Measurements from ENCODE around the gene OTOF.

The OTOF gene

GRCh38 chr2:26480566-26481423 lies 2.9 kb upstream of the OTOF start:
- DNase-seq: no peak
- TF ChIP-seq POLR2A (IDR thresholded peaks at IDR 0.05; ENCODE audit: low read length) (no peak), GATA1 (IDR thresholded peaks at IDR 0.05; ENCODE audit: low read depth, low read length) (no peak)

GRCh38 chr2:26479789-26480565 lies 2.1 kb upstream of the OTOF start:
- TF ChIP-seq GATA1 (IDR thresholded peaks at IDR 0.05; ENCODE audit: low read depth, low read length) (no peak), POLR2A (IDR thresholded peaks at IDR 0.05; ENCODE audit: low read length) (no peak)
- DNase-seq: no peak

DNA sequence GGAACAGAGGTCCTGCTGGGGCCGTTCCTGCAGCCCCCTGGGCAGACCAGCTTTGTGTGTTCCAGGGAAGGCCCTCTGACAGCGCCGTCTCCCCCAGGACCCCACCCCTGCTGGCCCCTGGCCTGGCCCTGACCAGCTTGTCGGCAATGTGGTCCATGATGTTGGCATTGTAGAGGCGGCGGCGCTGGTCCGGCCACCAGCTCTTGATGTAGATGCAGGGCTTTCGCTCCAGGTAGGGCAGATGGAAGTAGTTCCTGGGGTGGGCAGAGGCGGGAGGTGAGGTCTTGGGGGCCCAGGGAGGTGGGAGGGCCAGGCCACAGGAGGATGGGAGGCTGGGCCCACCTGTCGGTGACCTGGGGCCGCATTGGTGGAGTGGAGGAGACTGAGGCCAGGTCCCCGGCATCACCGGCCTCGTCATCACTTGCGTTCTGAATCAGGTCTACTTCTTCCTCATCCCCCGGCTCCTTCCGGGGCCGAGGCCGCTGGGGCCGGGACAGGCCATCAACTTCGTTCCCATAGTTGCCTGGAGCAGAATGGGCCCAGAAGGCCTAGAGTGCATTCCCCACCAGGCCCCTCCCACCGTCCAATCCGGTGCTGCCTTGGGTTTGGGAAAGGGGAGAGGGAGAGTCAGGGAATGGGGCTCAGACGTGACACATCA lies 1.3 kb upstream of the OTOF start:
- no peak for TF ChIP-seq GATA1 (IDR thresholded peaks at IDR 0.05; ENCODE audit: low read depth, low read length)
- no peak for TF ChIP-seq POLR2A (IDR thresholded peaks at IDR 0.05; ENCODE audit: low read length)
- no peak for DNase-seq

- no peak for DNase-seq
- TF ChIP-seq POLR2A (IDR thresholded peaks at IDR 0.05; ENCODE audit: low read length): no peak
- no peak for TF ChIP-seq GATA1 (IDR thresholded peaks at IDR 0.05; ENCODE audit: low read depth, low read length)
Measured at GRCh38 chr2:26478366-26478765, 442 bp upstream of the OTOF start.

- DNase-seq: no peak
- no peak for TF ChIP-seq GATA1 (IDR thresholded peaks at IDR 0.05; ENCODE audit: low read depth, low read length)
- no peak for TF ChIP-seq POLR2A (IDR thresholded peaks at IDR 0.05; ENCODE audit: low read length)
Measured at GRCh38 chr2:26477126-26477910, 606 bp downstream of the OTOF start.

- TF ChIP-seq GATA1 (IDR thresholded peaks at IDR 0.05; ENCODE audit: low read depth, low read length) (no peak), POLR2A (IDR thresholded peaks at IDR 0.05; ENCODE audit: low read length) (no peak)
- no peak for DNase-seq
Measured at GRCh38 chr2:26475832-26476501, 2.0 kb downstream of the OTOF start.

DNA sequence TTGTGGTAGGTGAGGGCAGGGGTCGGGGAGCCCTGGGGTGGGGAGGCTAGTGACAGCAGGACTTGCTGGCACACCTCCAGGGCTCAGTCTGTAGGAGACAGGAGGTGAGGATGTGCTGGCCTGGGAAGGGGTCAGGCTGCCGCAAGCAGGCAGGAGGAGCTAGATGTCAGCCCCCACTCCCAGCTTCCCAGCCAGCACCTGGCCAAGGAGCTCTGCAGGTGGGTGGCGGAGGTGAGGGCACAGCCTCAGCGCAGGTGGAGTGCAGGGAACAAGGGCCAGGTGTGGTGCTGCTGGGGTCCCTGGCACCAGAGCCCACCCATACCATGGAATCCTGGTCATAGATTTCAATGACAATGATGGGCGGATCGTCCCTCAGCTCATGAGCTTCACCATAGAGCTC lies 2.9 kb downstream of the OTOF start:
- no peak for TF ChIP-seq POLR2A (IDR thresholded peaks at IDR 0.05; ENCODE audit: low read length)
- no peak for TF ChIP-seq GATA1 (IDR thresholded peaks at IDR 0.05; ENCODE audit: low read depth, low read length)
- DNase-seq: no peak

DNA sequence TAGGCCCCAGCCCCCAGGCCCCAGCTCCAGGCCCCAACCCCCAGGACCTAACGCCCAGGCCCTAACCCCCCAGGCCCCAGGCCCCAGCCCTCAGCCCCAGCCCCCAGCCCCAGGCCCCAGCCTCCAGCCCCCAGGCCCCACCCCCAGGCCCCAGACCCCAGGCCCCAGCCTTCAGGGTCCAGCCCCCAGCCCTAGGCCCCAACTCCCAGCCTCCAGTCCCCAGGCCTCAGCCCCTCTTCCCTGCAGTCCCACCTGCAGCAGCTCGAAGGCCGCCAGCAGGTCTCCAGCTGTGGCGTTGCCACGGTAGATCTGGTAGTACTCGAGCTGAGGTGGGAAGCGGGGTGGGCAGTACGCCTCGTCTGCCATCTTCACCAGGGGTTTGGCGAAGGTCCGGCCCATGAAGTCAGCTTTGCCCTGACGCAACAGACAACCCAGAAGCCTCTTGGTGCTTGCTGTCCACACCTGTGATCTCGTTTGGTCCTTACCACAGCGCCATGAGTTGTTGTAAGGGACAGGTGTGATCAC lies 3.6 kb downstream of the OTOF start:
- DNase-seq: no peak
- TF ChIP-seq GATA1 (IDR thresholded peaks at IDR 0.05; ENCODE audit: low read depth, low read length) (no peak), POLR2A (IDR thresholded peaks at IDR 0.05; ENCODE audit: low read length) (no peak)

DNA sequence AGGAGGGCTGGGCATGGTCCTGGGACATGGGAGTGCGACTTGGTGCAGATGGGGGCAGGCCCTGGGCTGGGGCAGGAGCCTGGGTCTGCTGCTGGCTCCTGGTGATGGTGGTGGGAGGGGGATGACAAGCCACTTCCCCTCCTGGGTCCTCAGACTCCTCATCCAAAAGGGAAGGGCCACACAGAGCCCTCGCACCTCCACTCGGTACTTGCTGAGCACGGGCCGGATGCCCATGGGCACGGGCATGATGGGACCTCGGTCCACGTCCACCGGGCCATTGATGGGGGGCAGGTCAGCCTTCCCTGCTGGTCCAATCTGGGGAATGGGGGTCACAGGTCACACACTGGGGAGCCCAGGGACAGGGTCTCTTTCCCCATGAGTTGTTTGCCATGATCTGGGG lies 4.1 kb downstream of the OTOF start:
- TF ChIP-seq POLR2A (IDR thresholded peaks at IDR 0.05; ENCODE audit: low read length): no peak
- TF ChIP-seq GATA1 (IDR thresholded peaks at IDR 0.05; ENCODE audit: low read depth, low read length): no peak

DNA sequence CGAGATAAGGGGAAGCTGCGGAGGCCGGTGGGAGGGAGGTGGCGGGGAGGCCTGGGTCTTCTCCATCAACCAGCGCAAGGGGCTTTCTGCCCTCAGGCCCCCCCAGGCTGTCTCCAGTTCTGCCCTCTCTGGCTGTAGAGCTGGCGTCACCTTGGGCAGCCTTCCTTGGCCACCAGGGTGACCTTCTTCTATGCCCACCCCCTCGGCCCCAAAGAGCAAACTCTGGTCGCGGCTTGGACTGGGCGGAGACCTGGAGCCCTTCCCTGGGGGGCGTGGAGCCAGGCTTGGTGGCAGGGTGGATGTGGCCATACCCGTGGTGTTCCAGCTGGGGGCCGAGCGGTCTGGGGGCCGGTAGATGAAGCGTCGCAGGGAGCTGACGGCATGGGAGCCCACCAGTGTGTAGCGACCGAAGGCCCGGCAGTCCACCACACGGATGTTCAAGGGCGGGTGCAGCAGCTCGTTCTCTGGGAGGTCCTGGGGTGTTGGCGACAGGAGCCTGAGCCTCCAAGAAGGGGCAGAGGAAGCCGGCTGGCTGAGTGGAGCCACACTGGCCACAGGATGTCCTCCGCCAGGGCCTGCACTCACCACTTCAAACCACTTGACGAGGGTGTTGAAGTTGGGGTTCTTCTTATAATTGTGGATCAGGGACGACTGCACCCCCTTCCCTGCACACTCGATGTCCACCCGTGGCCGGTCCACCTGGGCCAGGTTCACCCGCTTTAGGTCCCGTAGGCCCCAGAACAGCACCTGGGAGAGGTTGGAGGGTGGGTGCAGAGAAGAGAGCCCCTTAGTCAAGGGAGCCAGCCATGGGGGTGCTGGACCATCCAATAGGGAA lies 4.9 kb downstream of the OTOF start:
- DNase-seq: no peak
- TF ChIP-seq GATA1 (IDR thresholded peaks at IDR 0.05; ENCODE audit: low read depth, low read length) (no peak), POLR2A (IDR thresholded peaks at IDR 0.05; ENCODE audit: low read length) (no peak)

More for the DNA sequence above, 4.1 kb downstream of the OTOF start:
- DNase-seq: no peak

DNA sequence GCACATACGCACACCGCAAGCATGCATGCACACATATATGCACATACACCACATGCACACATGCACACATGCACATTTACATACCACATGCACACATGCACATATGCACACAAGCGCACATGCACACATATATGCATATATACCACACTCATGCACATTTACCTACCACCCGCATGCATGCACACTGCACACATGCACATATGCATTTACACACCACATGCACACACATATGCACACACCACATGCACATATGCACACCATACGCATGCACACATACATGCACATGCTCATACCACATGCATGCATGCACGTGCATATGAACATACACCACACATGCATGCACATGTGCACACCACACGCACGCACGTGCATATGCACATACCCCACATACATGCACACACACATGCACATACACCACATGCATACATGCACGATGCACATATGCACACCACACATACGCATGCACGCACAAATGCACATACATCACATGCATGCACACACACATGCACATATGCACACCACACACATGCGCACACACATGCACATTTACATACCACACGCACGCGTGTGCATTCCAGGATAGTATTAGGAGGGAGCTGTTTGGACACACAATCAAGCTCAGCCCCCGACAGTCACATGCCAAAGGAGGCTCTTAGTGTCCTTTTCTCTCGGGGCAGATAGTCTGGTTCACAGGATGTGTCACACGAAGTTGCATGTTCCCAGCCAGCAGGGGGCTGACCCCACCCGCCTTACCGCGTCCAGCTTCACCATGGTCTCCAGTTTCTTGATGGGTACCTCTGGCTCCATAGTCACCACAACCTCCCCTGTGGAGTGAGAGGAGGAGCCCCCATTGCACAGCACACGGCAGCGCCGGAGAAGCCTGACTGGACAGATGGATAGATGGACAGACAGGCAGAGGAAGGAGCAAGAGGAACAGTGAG lies 5.9 kb downstream of the OTOF start:
- TF ChIP-seq POLR2A (IDR thresholded peaks at IDR 0.05; ENCODE audit: low read length) (no peak), GATA1 (IDR thresholded peaks at IDR 0.05; ENCODE audit: low read depth, low read length) (no peak)
- DNase-seq: no peak
